Vagina (tissue), 2 donors: ENCODE data around the gene TTC7B. TPM values are rescaled to one million over a fixed set of nuclear protein-coding genes. Genes with fewer than 3 reads are reported as not detected.

Experiments used
- DNase-seq, 2 donors: peaks; one replicate each; pipeline ENCODE4 v3.0.0-alpha.2; 2017; ENCODE audit errors: extremely low spot score in 2 of 2
- H3K27ac ChIP-seq: fragments of 200-600 bp; sonication (generic); one replicate; pipeline ENCODE4 v1.5.1; 2019
- H3K27me3 ChIP-seq: fragments of 200-600 bp; sonication (generic); one replicate; pipeline ENCODE4 v1.5.1; 2019
- H3K36me3 ChIP-seq, 2 donors: fragments of 200-600 bp; sonication (generic); one replicate each; pipeline ENCODE4 v1.5.1; 2017 to 2019
- H3K4me1 ChIP-seq: fragments of 200-600 bp; sonication (generic); one replicate; pipeline ENCODE4 v1.5.1; 2019
- H3K4me3 ChIP-seq, 2 donors: fragments of 200-600 bp; sonication (generic); 1 replicate in 1 of 2; 2 replicates in 1 of 2; pipeline ENCODE4 v1.5.1; 2016 to 2019
- H3K9me3 ChIP-seq: fragments of 200-600 bp; sonication (generic); one replicate; pipeline ENCODE4 v1.5.1; 2019
- POLR2A ChIP-seq, 2 donors: fragments of 450-650 bp; IDR thresholded peaks; one replicate each; pipeline ENCODE4 v1.6.1; 2017; ENCODE audit warnings: antibody characterized with exemption in 2 of 2, mild to moderate bottlenecking in 2 of 2, moderate library complexity in 2 of 2
- POLR2AphosphoS5 ChIP-seq, 2 donors: sonication (generic); formaldehyde crosslinking; IDR thresholded peaks; one replicate each; pipeline ENCODE4 v1.9.0; 2017; ENCODE audit warnings: antibody characterized with exemption in 2 of 2, mild to moderate bottlenecking in 2 of 2, low read depth in 1 of 2; ENCODE audit not compliant: insufficient read depth in 1 of 2
- intact Hi-C: fragments of 100-400 bp; cut with DNase I; formaldehyde crosslinking; loops from one replicate; pipeline ENCODE4 v1.15.1; 2023
- total RNA-seq: library from RNA; depleted of rRNA; stranded (reverse); fragments of >200 nt; gene quantifications from one replicate; pipeline ENCODE4 v1.2.3, GENCODE V29; 2016
- TF ChIP-seq, protein P1 (sequence below), 3 experiments: fragments of 450-650 bp in 2 of 3; fragments of 200-600 bp in 1 of 3; sonication (generic) in 1 of 3; IDR thresholded peaks; one replicate each; pipeline ENCODE4 v1.5.1; 2017 to 2019; ENCODE audit warnings: antibody characterized with exemption in 3 of 3, mild to moderate bottlenecking in 2 of 3, moderate library complexity in 2 of 3

Gene TTC7B
- total RNA-seq, 1 donor from 2014 or later, result 56.0 TPM

- Histone ChIP-seq H3K4me3 (no peak overlapping the region), H3K27me3 (no peaks in the 10 kb centered on the region), H3K36me3 (no peaks in the 10 kb centered on the region), H3K9me3 (no peaks in the 10 kb centered on the region), H3K4me1 (peaks cover 41% of the 10 kb centered on the region), H3K27ac (no peak overlapping the region)
- intact Hi-C loops, result no loop called here
- no peak for DNase-seq
- TF ChIP-seq, protein P1, sequence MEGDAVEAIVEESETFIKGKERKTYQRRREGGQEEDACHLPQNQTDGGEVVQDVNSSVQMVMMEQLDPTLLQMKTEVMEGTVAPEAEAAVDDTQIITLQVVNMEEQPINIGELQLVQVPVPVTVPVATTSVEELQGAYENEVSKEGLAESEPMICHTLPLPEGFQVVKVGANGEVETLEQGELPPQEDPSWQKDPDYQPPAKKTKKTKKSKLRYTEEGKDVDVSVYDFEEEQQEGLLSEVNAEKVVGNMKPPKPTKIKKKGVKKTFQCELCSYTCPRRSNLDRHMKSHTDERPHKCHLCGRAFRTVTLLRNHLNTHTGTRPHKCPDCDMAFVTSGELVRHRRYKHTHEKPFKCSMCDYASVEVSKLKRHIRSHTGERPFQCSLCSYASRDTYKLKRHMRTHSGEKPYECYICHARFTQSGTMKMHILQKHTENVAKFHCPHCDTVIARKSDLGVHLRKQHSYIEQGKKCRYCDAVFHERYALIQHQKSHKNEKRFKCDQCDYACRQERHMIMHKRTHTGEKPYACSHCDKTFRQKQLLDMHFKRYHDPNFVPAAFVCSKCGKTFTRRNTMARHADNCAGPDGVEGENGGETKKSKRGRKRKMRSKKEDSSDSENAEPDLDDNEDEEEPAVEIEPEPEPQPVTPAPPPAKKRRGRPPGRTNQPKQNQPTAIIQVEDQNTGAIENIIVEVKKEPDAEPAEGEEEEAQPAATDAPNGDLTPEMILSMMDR (IDR thresholded peaks at IDR 0.05), result no peak
- TF ChIP-seq POLR2AphosphoS5 (IDR thresholded peaks at IDR 0.05; ENCODE audit: insufficient read depth in 1 of 2, low read depth in 1 of 2) (no peak), POLR2A (IDR thresholded peaks at IDR 0.05) (no peak)
Measured at GRCh38 chr14:90811641-90812040, 4.6 kb downstream of the TTC7B start.

- Histone ChIP-seq H3K27me3 (no peaks in the 10 kb centered on the region), H3K4me1 (peaks cover 48% of the 10 kb centered on the region), H3K36me3 (no peaks in the 10 kb centered on the region), H3K9me3 (no peaks in the 10 kb centered on the region), H3K27ac (no peak overlapping the region), H3K4me3 (no peak overlapping the region)
- no peak for DNase-seq
- TF ChIP-seq POLR2A (IDR thresholded peaks at IDR 0.05) (no peak), POLR2AphosphoS5 (IDR thresholded peaks at IDR 0.05; ENCODE audit: insufficient read depth in 1 of 2, low read depth in 1 of 2) (no peak)
- TF ChIP-seq, protein P1 (IDR thresholded peaks at IDR 0.05), result no peak
- intact Hi-C loops, result no loop called here
Measured at GRCh38 chr14:90810806-90811205, 5.4 kb downstream of the TTC7B start.

- Histone ChIP-seq H3K4me1 (peaks cover 42% of the 10 kb centered on the region), H3K27me3 (no peaks in the 10 kb centered on the region), H3K27ac (no peak overlapping the region), H3K9me3 (no peaks in the 10 kb centered on the region), H3K36me3 (no peaks in the 10 kb centered on the region), H3K4me3 (no peak overlapping the region)
- TF ChIP-seq POLR2A (IDR thresholded peaks at IDR 0.05), result no peak
- no peak for TF ChIP-seq POLR2AphosphoS5 (IDR thresholded peaks at IDR 0.05; ENCODE audit: insufficient read depth in 1 of 2, low read depth in 1 of 2)
- TF ChIP-seq, protein P1 (IDR thresholded peaks at IDR 0.05), result no peak
- DNase-seq, result no peak
- intact Hi-C loops, result no loop called here
Measured at GRCh38 chr14:90809530-90810312, 6.5 kb downstream of the TTC7B start.

- TF ChIP-seq, protein P1 (IDR thresholded peaks at IDR 0.05), result no peak
- TF ChIP-seq POLR2A (IDR thresholded peaks at IDR 0.05) (no peak), POLR2AphosphoS5 (IDR thresholded peaks at IDR 0.05; ENCODE audit: insufficient read depth in 1 of 2, low read depth in 1 of 2) (no peak)
- Histone ChIP-seq H3K4me1 (peaks cover 34% of the 10 kb centered on the region), H3K9me3 (no peaks in the 10 kb centered on the region), H3K27me3 (no peaks in the 10 kb centered on the region), H3K4me3 (no peak overlapping the region), H3K36me3 (no peaks in the 10 kb centered on the region), H3K27ac (no peak overlapping the region)
- intact Hi-C loops, result no loop called here
- no peak for DNase-seq
Measured at GRCh38 chr14:90808759-90809529, 7.3 kb downstream of the TTC7B start.
